ENCODE data around the gene PDLIM4.

Gene PDLIM4

DNA sequence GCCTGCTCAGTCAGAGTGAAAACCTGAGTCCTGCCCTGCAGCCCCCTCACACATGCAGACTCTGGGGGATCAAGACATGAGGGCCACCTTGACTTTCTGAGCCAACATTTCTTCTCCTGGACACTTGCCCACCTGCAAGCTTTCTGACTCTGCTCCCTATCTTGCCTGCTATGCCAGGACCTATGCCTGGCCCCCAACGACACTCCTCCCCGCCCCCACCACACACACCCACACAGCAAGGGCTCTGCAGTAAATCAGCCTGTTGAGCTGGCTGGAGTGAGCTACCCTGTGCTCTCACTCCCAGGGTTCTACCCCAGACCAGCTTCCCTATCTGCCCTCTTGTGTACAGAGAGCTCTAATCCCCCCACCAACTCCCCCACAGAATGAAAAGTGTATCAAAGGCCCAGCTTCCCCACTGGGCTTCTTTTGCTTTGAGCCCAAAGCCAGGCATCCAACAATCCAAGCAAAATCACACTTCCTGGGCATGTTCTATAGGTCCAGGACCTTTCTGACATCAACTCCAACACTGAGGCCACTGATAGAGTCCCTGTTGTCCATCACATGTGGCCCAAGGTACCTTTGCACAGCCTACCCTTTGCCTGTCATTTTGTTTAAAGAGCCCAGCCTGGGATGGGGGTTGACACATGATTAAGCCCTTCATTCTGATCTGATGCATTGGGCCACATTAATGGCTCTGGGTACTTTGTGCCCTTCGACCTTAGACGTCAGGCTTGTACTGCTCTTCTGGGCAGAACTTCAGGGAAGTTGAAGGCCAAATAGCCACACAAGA is 7.2 kb downstream of the PDLIM4 start:
- TF ChIP-seq POLR2AphosphoS5 (IDR thresholded peaks at IDR 0.05; ENCODE audit: low read depth, low read length) (no peak), TAF1 (IDR thresholded peaks at IDR 0.05; ENCODE audit: borderline replicate concordance, low read depth, low read length) (no peak), POLR2A (IDR thresholded peaks at IDR 0.05; ENCODE audit: low read depth, low read length) (no peak)
- no peak for DNase-seq (ENCODE audit: insufficient read length)
- no peak for FAIRE-seq

DNA sequence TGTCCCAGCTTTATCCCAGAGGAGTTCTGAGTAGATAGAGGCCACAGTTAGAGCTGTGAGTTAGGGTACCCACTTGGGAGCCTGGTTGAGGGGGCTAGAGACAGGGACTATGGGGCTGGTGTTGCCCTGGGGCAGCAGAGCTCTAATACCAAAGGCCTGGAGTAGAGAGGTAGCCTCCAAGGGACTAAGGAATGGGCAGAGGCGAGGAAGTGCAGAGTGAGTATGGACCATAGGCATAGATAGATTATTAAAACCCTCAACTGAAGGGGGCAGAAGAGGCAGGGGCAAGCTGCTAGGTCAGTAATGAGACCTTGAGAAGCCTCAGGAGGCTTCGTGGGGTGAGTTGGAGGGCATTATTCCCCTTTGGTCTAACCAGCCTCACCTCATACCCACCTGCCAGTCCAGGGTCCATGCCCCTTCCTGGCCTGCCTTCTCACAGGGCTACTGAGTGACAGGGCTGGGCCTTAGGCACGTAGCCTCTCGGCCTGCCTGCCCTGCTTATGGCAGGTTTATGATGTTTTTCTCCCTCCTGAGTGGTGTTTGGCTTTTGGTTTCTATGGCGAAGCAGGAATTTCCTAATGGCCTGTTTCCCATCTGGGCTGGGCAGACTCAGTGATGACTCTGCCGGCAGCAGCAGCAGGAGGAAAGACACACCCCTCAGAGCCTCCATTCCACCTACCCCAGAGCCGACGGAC is 8.0 kb downstream of the PDLIM4 start:
- no peak for FAIRE-seq
- DNase-seq (ENCODE audit: insufficient read length): no peak
- TF ChIP-seq POLR2AphosphoS5 (IDR thresholded peaks at IDR 0.05; ENCODE audit: low read depth, low read length): no peak
- no peak for TF ChIP-seq TAF1 (IDR thresholded peaks at IDR 0.05; ENCODE audit: borderline replicate concordance, low read depth, low read length)
- no peak for TF ChIP-seq POLR2A (IDR thresholded peaks at IDR 0.05; ENCODE audit: low read depth, low read length)

DNA sequence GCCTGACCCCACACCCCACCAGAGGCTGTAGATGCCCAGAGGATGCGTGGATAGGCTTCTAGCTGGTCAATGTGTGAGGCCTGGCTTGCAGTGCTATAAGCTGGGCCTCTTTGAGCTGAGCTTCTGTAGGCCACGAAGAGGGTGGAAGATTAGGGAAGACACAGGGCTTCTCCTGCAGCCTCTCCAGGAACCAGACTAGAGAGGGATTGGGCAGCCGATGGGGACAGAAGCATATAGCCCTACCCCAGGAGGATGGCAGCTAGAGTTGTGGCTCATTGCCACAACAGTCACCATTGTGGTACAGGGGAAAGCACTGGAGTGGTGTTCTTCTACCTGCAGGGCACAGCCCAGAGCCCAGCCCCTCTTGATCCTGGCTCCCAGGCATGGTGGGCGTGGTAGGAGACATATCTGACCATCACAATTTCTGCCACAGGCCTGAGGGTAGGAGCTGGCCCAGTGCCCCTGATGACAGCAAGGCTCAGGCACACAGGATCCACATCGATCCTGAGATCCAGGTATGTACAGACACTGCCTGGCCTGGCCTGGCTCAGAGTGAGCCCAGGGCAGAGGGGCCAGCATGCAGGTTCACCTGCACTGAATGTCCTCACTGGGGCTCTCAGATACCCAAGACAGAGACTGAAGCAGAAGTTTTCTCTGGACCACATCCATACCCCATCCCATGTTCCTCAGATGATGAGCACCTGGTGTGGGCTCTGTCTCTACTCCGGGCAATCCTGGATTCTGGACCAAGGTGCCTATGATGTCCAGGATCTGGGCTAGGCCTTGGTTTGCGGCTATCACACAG is 8.7 kb downstream of the PDLIM4 start:
- DNase-seq (ENCODE audit: insufficient read length) (no peak), FAIRE-seq (no peak)
- no peak for TF ChIP-seq POLR2A (IDR thresholded peaks at IDR 0.05; ENCODE audit: low read depth, low read length)
- no peak for TF ChIP-seq TAF1 (IDR thresholded peaks at IDR 0.05; ENCODE audit: borderline replicate concordance, low read depth, low read length)
- TF ChIP-seq POLR2AphosphoS5 (IDR thresholded peaks at IDR 0.05; ENCODE audit: low read depth, low read length): no peak

DNA sequence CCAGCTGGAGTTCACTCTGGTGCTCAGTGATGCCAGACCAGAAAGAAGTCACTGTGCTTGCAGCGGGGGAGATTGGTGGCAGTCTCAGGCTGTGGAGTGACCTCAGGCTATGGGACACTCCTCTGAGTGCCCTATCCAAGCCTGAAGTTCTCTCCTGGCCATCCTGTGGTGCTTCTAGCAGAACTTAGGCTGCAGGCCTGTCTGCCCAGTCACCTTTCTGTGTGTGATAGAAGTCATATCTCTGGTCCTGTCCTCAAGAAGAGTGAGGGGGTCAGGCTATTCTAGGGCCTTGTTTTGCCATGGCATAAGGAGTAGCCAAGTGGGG is 9.3 kb downstream of the PDLIM4 start:
- DNase-seq (ENCODE audit: insufficient read length) (no peak), FAIRE-seq (peak; percentile 58)
- TF ChIP-seq POLR2A (IDR thresholded peaks at IDR 0.05; ENCODE audit: low read depth, low read length) (no peak), POLR2AphosphoS5 (IDR thresholded peaks at IDR 0.05; ENCODE audit: low read depth, low read length) (no peak), TAF1 (IDR thresholded peaks at IDR 0.05; ENCODE audit: borderline replicate concordance, low read depth, low read length) (no peak)

DNA sequence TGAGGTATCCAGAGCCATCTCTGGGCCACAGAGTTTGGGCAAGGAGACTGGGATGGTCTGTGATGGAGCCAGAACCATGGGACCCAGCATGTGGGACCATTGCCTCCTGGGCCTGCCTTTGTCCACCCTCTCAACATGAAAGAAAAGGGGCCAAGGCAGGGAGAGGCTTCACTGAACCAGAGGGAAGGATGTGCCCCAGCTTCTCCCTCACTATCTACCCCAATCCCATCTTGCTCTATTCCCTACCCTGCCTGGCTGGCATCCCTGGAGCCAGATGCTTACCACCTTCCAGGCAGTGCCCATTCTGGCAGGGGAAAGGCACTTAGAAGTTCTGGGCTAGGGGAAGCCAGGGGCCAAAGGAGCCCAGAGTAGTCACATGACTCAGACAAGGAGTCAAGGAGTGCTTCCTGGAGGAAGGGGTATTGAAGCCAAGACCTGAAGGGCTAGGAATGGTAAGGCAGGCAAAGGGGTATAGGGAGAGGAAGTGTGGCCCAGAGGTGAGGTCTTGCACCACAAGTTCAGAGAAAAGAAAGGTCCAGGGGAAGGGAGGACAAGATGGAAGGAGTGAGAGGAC is 9.8 kb downstream of the PDLIM4 start:
- TF ChIP-seq TAF1 (IDR thresholded peaks at IDR 0.05; ENCODE audit: borderline replicate concordance, low read depth, low read length): no peak
- TF ChIP-seq POLR2AphosphoS5 (IDR thresholded peaks at IDR 0.05; ENCODE audit: low read depth, low read length): no peak
- no peak for TF ChIP-seq POLR2A (IDR thresholded peaks at IDR 0.05; ENCODE audit: low read depth, low read length)
- no peak for DNase-seq (ENCODE audit: insufficient read length)
- FAIRE-seq: no peak

DNA sequence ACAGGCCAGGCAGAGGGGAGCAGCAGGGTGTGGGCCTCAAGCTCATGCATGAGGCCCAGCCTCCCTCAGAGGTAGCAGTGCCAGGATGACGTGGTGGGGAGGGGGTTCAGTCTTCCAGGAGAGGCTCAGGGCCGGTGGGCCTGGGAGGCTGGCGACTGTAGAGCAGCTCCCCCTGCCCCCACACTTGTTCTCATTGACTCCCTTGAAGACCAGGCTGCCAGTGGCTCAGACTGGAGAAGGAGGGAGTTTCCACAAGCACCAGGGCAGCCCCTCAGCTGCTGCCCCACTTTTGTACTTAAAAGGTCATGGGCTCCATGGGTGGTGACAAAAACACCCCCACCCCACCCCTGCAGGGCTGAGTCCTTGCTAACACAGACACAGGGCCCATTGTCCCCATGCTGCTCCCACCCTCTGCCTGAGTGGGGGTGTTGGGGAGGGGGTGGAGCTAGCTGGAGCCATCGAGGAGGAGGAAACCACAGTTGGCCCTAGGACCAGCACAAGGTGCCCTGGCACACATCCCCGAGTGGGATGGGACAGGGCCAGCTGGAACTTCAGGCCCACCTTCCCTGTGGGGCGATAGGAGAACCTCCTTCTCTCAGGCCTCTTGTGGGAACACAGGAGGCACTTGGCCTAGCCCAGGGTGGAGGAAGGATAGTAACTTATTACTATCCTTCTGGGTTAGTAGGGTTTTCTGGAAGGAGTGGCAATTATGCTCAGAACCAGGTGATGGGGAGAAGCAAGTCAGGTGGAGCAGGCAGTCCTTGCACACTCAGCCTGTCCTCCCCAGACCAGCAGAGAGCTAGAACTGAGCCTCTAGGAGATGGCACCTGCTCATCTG is 10.7 kb downstream of the PDLIM4 start:
- DNase-seq (ENCODE audit: insufficient read length): no peak
- no peak for FAIRE-seq
- no peak for TF ChIP-seq TAF1 (IDR thresholded peaks at IDR 0.05; ENCODE audit: borderline replicate concordance, low read depth, low read length)

DNA sequence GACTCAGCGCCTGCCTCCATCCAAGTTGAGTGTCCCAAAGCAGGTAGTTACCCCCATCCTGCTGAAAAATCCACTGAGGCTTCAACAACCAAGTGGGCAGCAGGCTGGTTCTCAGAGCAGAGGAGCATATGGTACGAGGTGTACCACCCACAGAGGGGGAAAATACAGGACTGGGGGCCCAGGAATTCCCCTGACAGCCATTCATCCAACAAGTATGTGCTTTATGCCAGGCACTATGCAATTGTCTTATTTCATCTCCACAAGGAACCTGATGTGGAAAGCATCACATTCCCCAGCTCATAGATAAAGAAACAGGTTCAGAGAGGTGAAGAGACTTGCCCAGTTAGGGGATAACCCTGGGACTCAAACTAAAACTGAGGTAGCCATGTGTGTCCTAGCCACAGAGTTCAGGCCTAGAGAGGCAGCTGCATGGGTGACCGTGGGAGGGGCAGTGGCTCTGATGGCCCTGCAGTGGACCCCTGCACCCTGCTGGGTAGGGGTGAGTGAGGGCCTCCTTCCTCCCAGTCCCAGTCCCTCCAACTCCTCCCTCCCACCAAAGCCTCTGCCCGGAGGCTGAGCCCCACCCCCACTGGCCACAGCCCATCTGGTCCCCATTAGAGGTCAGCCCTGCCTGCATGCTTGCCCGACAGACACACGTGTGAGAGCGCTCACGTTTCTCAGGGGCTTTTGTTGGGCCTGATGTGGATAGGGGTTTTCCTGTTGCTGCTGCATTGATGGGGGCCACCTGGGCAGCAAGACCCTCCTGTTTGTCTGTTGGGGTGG is 11.5 kb downstream of the PDLIM4 start:
- FAIRE-seq: peak; percentile 96
- TF ChIP-seq POLR2A (IDR thresholded peaks at IDR 0.05; ENCODE audit: low read depth, low read length) (no peak), POLR2AphosphoS5 (IDR thresholded peaks at IDR 0.05; ENCODE audit: low read depth, low read length) (no peak), TAF1 (IDR thresholded peaks at IDR 0.05; ENCODE audit: borderline replicate concordance, low read depth, low read length) (no peak)

DNA sequence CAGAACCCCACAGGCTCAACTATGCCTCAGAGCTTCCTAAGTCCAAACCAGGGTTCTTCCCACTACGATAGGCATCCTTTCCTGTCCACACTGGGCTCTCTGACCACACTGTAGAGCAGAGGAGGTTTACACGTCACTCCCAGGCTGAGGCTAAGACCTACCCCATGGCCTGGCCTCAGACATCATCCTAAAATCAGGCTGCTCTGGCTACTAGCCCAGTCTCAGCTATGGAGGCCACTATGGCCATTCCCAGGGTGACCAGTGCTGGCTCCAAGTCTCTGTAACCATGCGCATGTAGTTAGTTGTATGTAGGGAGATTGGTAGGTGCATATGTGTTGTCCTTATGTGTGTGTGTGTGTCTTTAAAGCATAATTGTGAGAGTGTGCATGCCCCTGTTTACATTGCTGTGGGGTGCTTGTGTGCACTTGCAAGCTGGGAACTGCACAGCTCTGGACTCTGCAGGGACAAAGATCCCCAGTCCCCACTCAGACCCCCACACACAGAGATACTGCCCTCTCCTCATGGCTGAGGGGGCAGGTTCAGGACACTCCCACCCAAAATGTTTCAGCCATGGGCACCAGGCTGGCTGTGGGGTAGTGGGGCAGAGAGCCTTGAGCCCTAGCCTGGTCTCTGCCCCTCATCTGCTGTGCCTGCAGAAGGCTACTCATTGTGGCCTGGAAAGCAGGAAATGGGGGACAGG is 12.3 kb downstream of the PDLIM4 start:
- DNase-seq (ENCODE audit: insufficient read length) (no peak), FAIRE-seq (peak; percentile 74)
- TF ChIP-seq TAF1 (IDR thresholded peaks at IDR 0.05; ENCODE audit: borderline replicate concordance, low read depth, low read length): no peak
- TF ChIP-seq POLR2A (IDR thresholded peaks at IDR 0.05; ENCODE audit: low read depth, low read length): no peak
- no peak for TF ChIP-seq POLR2AphosphoS5 (IDR thresholded peaks at IDR 0.05; ENCODE audit: low read depth, low read length)

More for the DNA sequence above, 11.5 kb downstream of the PDLIM4 start:
- DNase-seq (ENCODE audit: insufficient read length): no peak

DNA sequence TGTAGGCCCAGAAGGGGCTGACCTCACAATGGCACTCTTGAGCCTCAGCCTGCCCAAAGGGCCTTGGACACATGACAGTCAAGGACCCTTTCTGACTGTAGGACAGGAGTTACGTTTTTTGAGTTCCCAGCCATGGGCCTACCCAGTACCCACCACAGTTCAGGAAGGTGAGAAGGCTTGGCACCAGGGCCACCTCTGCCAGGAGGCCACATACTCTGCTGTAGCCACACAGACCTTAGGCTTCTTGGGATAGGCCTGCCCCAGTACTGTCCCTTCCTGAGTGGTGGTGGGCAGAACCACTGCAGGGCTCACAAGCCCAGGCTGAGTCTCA is 12.8 kb downstream of the PDLIM4 start:
- DNase-seq (ENCODE audit: insufficient read length) (no peak), FAIRE-seq (no peak)
- TF ChIP-seq TAF1 (IDR thresholded peaks at IDR 0.05; ENCODE audit: borderline replicate concordance, low read depth, low read length) (no peak), POLR2A (IDR thresholded peaks at IDR 0.05; ENCODE audit: low read depth, low read length) (no peak), POLR2AphosphoS5 (IDR thresholded peaks at IDR 0.05; ENCODE audit: low read depth, low read length) (no peak)

DNA sequence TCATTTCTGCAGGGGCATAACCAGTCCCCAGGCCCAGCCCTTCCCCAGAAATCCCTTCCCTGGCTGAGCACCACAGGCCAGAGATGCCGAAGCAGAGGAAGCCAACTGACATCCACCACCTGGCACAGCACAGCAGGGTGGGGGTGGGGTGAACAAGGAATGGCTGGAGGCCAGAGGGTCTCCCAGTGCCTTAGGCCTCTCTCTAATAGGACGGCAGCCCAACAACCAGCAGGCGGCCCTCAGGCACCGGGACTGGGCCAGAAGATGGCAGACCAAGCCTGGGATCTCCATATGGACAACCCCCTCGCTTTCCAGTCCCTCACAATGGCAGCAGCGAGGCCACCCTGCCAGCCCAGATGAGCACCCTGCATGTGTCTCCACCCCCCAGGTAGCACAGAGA is 13.2 kb downstream of the PDLIM4 start:
- DNase-seq (ENCODE audit: insufficient read length) (no peak), FAIRE-seq (no peak)
- no peak for TF ChIP-seq POLR2AphosphoS5 (IDR thresholded peaks at IDR 0.05; ENCODE audit: low read depth, low read length)
- no peak for TF ChIP-seq TAF1 (IDR thresholded peaks at IDR 0.05; ENCODE audit: borderline replicate concordance, low read depth, low read length)
- no peak for TF ChIP-seq POLR2A (IDR thresholded peaks at IDR 0.05; ENCODE audit: low read depth, low read length)

All from GM12892 (cell line).